Measurements from ENCODE around the gene UPF3A.

GRCh38 chr13:114321256-114321655 lies 39.9 kb downstream of the UPF3A start:
- TF ChIP-seq ZNF521 (tag by site-specific recombination; IDR thresholded peaks at IDR 0.05) (no peak), ZNF596 (tag by site-specific recombination; IDR thresholded peaks at IDR 0.05) (no peak), REST (tag by site-specific recombination; IDR thresholded peaks at IDR 0.05) (no peak), ZBTB7A (tag by site-specific recombination; IDR thresholded peaks at IDR 0.05; ENCODE audit: low read depth) (no peak), GFI1B (tag by site-specific recombination; IDR thresholded peaks at IDR 0.05) (no peak), ZBTB48 (tag by site-specific recombination; IDR thresholded peaks at IDR 0.05) (no peak)
- TF ChIP-seq, protein P1, sequence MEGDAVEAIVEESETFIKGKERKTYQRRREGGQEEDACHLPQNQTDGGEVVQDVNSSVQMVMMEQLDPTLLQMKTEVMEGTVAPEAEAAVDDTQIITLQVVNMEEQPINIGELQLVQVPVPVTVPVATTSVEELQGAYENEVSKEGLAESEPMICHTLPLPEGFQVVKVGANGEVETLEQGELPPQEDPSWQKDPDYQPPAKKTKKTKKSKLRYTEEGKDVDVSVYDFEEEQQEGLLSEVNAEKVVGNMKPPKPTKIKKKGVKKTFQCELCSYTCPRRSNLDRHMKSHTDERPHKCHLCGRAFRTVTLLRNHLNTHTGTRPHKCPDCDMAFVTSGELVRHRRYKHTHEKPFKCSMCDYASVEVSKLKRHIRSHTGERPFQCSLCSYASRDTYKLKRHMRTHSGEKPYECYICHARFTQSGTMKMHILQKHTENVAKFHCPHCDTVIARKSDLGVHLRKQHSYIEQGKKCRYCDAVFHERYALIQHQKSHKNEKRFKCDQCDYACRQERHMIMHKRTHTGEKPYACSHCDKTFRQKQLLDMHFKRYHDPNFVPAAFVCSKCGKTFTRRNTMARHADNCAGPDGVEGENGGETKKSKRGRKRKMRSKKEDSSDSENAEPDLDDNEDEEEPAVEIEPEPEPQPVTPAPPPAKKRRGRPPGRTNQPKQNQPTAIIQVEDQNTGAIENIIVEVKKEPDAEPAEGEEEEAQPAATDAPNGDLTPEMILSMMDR (tag by site-specific recombination; IDR thresholded peaks at IDR 0.05) = no peak
